ENCODE measurements around the gene ALX4. TPM values are rescaled to one million over a fixed set of nuclear protein-coding genes. Genes with fewer than 3 reads are reported as not detected.

ALX4 gene
- total and polyA plus RNA-seq, 9 of the 15 experiments (the other 6 are each of a cell fraction or from before 2014, with no cell fraction given): 0.07 to 1.2 (median 0.33) TPM

DNA sequence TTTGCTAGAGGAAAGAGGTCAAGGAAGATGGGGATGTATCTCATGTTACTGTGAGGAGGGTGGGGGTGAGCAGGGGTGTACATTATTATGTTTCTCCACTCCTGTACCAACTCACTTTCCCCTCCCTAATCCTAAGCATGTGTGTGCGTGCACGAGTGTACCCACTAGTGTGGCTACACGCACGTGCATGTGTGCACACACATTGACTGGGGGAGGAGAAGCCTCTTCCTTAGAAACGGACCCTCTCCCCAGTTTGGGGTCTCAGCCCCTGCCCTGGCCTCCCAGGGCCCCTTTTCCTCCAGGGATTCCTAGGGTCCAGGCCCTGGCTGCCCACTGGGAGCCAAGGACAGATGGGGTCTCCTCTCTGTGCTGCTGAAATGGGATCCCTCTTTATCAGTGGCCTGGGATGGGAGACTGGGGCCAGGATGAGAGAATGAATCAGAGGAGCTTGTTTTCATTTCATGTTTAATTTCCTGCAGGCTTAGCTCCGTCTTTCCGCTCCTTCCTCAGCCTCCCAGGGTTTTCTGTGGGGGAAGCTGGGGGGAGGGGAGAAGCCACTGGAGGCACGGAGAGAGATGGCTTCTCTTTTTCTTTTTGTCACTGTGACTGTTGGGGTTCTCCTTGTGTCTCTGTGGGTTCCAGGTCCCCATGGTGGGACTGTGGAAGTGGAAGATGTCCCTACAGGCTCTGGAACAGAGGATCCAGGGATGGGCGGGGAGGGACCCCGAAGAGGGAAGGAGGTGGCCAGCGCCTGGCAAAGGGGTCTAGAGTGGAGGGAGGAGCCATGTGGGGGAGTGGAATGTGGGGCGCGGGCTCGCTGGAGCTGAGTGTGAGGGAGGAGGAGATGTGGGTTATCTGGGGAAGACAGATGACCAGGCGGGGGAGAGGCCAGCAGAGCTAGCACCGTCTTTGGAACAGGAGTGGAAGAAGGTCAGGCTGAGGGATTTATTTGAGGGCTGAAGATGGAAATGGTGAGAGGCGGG lies 40.3 kb downstream of the ALX4 start (continued):
- TF ChIP-seq, protein P1, sequence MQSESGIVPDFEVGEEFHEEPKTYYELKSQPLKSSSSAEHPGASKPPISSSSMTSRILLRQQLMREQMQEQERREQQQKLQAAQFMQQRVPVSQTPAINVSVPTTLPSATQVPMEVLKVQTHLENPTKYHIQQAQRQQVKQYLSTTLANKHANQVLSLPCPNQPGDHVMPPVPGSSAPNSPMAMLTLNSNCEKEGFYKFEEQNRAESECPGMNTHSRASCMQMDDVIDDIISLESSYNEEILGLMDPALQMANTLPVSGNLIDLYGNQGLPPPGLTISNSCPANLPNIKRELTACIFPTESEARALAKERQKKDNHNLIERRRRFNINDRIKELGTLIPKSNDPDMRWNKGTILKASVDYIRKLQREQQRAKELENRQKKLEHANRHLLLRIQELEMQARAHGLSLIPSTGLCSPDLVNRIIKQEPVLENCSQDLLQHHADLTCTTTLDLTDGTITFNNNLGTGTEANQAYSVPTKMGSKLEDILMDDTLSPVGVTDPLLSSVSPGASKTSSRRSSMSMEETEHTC (IDR thresholded peaks at IDR 0.05): 0 out of 2 replicates have a peak, but pooled peaks have one; percentile 17
- TF ChIP-seq ZNF133 (CRISPR knock-in tag; IDR thresholded peaks at IDR 0.05) (no peak), SREBF2 (CRISPR knock-in tag; IDR thresholded peaks at IDR 0.05) (no peak), NR3C1 (CRISPR knock-in tag; IDR thresholded peaks at IDR 0.05) (no peak), PHF21A (IDR thresholded peaks at IDR 0.05; ENCODE audit: borderline replicate concordance, low read depth) (peak; percentile 62; the same call in 1 of the 2 replicates), FUS (optimal IDR thresholded peaks at IDR 0.05; ENCODE audit: low read depth, low read length) (no peak), GABPB2 (CRISPR knock-in tag; conservative IDR thresholded peaks at IDR 0.05) (no peak)
- TF ChIP-seq, protein P2, sequence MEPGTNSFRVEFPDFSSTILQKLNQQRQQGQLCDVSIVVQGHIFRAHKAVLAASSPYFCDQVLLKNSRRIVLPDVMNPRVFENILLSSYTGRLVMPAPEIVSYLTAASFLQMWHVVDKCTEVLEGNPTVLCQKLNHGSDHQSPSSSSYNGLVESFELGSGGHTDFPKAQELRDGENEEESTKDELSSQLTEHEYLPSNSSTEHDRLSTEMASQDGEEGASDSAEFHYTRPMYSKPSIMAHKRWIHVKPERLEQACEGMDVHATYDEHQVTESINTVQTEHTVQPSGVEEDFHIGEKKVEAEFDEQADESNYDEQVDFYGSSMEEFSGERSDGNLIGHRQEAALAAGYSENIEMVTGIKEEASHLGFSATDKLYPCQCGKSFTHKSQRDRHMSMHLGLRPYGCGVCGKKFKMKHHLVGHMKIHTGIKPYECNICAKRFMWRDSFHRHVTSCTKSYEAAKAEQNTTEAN (CRISPR knock-in tag; IDR thresholded peaks at IDR 0.05): no peak
- TF ChIP-seq, protein P3, sequence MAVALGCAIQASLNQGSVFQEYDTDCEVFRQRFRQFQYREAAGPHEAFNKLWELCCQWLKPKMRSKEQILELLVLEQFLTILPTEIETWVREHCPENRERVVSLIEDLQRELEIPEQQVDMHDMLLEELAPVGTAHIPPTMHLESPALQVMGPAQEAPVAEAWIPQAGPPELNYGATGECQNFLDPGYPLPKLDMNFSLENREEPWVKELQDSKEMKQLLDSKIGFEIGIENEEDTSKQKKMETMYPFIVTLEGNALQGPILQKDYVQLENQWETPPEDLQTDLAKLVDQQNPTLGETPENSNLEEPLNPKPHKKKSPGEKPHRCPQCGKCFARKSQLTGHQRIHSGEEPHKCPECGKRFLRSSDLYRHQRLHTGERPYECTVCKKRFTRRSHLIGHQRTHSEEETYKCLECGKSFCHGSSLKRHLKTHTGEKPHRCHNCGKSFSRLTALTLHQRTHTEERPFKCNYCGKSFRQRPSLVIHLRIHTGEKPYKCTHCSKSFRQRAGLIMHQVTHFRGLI (CRISPR knock-in tag; IDR thresholded peaks at IDR 0.05): no peak
- TF ChIP-seq, protein P4, sequence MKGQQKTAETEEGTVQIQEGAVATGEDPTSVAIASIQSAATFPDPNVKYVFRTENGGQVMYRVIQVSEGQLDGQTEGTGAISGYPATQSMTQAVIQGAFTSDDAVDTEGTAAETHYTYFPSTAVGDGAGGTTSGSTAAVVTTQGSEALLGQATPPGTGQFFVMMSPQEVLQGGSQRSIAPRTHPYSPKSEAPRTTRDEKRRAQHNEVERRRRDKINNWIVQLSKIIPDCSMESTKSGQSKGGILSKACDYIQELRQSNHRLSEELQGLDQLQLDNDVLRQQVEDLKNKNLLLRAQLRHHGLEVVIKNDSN (CRISPR knock-in tag; IDR thresholded peaks at IDR 0.05): no peak
- TF ChIP-seq, protein P5, sequence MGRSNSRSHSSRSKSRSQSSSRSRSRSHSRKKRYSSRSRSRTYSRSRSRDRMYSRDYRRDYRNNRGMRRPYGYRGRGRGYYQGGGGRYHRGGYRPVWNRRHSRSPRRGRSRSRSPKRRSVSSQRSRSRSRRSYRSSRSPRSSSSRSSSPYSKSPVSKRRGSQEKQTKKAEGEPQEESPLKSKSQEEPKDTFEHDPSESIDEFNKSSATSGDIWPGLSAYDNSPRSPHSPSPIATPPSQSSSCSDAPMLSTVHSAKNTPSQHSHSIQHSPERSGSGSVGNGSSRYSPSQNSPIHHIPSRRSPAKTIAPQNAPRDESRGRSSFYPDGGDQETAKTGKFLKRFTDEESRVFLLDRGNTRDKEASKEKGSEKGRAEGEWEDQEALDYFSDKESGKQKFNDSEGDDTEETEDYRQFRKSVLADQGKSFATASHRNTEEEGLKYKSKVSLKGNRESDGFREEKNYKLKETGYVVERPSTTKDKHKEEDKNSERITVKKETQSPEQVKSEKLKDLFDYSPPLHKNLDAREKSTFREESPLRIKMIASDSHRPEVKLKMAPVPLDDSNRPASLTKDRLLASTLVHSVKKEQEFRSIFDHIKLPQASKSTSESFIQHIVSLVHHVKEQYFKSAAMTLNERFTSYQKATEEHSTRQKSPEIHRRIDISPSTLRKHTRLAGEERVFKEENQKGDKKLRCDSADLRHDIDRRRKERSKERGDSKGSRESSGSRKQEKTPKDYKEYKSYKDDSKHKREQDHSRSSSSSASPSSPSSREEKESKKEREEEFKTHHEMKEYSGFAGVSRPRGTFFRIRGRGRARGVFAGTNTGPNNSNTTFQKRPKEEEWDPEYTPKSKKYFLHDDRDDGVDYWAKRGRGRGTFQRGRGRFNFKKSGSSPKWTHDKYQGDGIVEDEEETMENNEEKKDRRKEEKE (IDR thresholded peaks at IDR 0.05; ENCODE audit: borderline replicate concordance in 1 of 2, control insufficient read depth in 1 of 2, low read depth in 2 of 2, low read length in 1 of 2): no peak
- TF ChIP-seq, protein P6, sequence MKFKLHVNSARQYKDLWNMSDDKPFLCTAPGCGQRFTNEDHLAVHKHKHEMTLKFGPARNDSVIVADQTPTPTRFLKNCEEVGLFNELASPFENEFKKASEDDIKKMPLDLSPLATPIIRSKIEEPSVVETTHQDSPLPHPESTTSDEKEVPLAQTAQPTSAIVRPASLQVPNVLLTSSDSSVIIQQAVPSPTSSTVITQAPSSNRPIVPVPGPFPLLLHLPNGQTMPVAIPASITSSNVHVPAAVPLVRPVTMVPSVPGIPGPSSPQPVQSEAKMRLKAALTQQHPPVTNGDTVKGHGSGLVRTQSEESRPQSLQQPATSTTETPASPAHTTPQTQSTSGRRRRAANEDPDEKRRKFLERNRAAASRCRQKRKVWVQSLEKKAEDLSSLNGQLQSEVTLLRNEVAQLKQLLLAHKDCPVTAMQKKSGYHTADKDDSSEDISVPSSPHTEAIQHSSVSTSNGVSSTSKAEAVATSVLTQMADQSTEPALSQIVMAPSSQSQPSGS (CRISPR knock-in tag; IDR thresholded peaks at IDR 0.05): no peak
